Hepatocyte (in vitro differentiated cells): ENCODE results near the gene TPSG1. TPM values are rescaled to one million over a fixed set of nuclear protein-coding genes. Genes with fewer than 3 reads are reported as not detected.

Source experiments
- DNase-seq: peaks from one replicate; pipeline ENCODE4 v3.0.0-alpha.2; 2016; ENCODE audit warnings: low spot score
- H2AFZ ChIP-seq: fragments of 200-600 bp; sonication (generic); 2 replicates; pipeline ENCODE4 v1.6.0; 2016; ENCODE audit warnings: antibody characterized with exemption, mild to moderate bottlenecking
- H3K27ac ChIP-seq: fragments of 200-600 bp; sonication (generic); 2 replicates; pipeline ENCODE4 v1.5.1; 2016; ENCODE audit warnings: mild to moderate bottlenecking
- H3K27me3 ChIP-seq: fragments of 200-600 bp; sonication (generic); 2 replicates; pipeline ENCODE4 v1.6.1; 2016
- H3K36me3 ChIP-seq: fragments of 200-600 bp; sonication (generic); replicated peaks from 2 replicates; pipeline ENCODE4 v1.5.1; 2016; ENCODE audit warnings: low read depth; ENCODE audit not compliant: insufficient read depth
- H3K4me1 ChIP-seq: fragments of 200-600 bp; sonication (generic); 2 replicates; pipeline ENCODE4 v1.5.1; 2016; ENCODE audit warnings: mild to moderate bottlenecking, moderate library complexity; ENCODE audit not compliant: insufficient read depth
- H3K4me2 ChIP-seq: fragments of 200-600 bp; sonication (generic); 2 replicates; pipeline ENCODE4 v1.6.0; 2016
- H3K4me3 ChIP-seq: fragments of 200-600 bp; sonication (generic); 2 replicates; pipeline ENCODE4 v1.5.1; 2016; ENCODE audit warnings: mild to moderate bottlenecking
- H3K79me2 ChIP-seq: fragments of 200-600 bp; sonication (generic); 2 replicates; pipeline ENCODE4 v1.6.0; 2017; ENCODE audit warnings: mild to moderate bottlenecking
- H3K9me2 ChIP-seq: fragments of 200-600 bp; sonication (generic); replicated peaks from 2 replicates; pipeline ENCODE4 v1.6.0; 2017; ENCODE audit warnings: mild to moderate bottlenecking; ENCODE audit not compliant: insufficient read depth
- H3K9me3 ChIP-seq: fragments of 200-600 bp; sonication (generic); 2 replicates; pipeline ENCODE4 v1.5.1; 2016; ENCODE audit warnings: low read depth, mild to moderate bottlenecking
- H4K20me1 ChIP-seq: fragments of 200-600 bp; sonication (generic); 2 replicates; pipeline ENCODE4 v1.6.0; 2016; ENCODE audit warnings: mild to moderate bottlenecking; ENCODE audit not compliant: insufficient read depth, poor library complexity, severe bottlenecking
- EZH2 ChIP-seq: fragments of 200-600 bp; sonication (generic); IDR thresholded peaks from 2 replicates; pipeline ENCODE4 v1.6.1; 2016; ENCODE audit warnings: antibody characterized with exemption, mild to moderate bottlenecking, borderline replicate concordance
- EZH2phosphoT487 ChIP-seq: fragments of 200-600 bp; sonication (generic); IDR thresholded peaks from one replicate; pipeline ENCODE4 v1.6.1; 2018; ENCODE audit warnings: antibody characterized with exemption, mild to moderate bottlenecking, low read depth, moderate library complexity; ENCODE audit not compliant: unreplicated experiment, severe bottlenecking
- WGBS: methylation state at CpG from one replicate; pipeline ENCODE4 v1.1.6; 2016; ENCODE audit warnings: low lambda C conversion rate; ENCODE audit errors: missing lambda C conversion rate; 5-methylcytosine and 5-hydroxymethylcytosine counted together
- polyA plus RNA-seq: library from polyadenylated mRNA; unstranded; fragments of >200 nt; fragmentation: Nextera tagmentation; extraction: Ambion mirVana; gene quantifications from 2 replicates; pipeline ENCODE4 v1.2.1, GENCODE V29; 2016
- total RNA-seq: library from RNA; depleted of rRNA; stranded (reverse); fragments of >200 nt; gene quantifications from 2 replicates; pipeline ENCODE4 v1.2.3, GENCODE V29; 2014
- TF ChIP-seq, protein P1 (sequence below): fragments of 200-600 bp; sonication (generic); IDR thresholded peaks from 2 replicates; pipeline ENCODE4 v1.5.1; 2016; ENCODE audit warnings: antibody characterized with exemption, mild to moderate bottlenecking; ENCODE audit not compliant: poor library complexity

TPSG1 gene
- total and polyA plus RNA-seq, 2 experiments from 2014 or later: 0.67 to 2.0 TPM

DNA sequence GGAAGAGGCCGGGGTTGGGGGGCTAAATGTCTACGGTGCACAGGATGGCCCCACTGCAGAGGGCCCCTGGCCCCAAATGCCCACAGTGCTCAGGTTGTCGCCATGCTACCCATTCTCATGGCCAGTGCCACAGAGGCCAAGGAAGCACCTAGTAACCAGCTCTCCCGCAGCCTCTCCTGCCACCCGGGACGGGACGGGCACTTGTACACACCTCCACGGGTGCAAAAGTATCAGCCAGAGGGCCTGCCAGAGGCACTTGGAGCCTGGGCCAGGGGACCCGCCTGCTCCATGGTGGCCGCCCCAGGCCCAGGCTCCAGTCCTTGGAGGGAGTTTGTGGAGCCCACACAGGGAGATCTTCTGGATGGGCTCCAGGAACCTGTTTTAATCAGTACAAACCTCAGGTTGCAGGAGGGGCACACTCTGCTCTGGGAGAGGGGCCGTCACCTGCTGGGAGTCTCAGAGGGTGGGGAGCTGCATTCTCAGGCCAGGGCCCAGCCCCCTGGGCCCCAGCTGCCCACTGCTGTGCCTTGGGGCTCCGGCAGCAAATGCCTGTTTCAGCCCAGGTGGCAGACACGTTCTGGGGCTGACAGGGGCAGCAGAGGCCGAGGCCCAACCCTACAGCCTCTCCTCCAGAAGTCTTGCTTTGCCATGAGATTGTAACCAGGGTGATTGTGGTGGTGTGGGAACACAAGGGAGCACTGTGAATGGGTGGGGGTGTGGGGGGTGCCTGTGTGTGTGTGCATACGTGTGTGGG is 38.7 kb upstream of the TPSG1 start:
- no peaks in the 10 kb centered on the region for H3K36me3 ChIP-seq
- no peaks in the 10 kb centered on the region for H3K9me2 ChIP-seq
- H3K27ac ChIP-seq: no peak overlapping the region
- DNase-seq: no peak
- TF ChIP-seq EZH2: no peak
- H3K4me2 ChIP-seq: no peak overlapping the region
- no peaks in the 10 kb centered on the region for H3K4me1 ChIP-seq
- no peaks in the 10 kb centered on the region for H3K9me3 ChIP-seq
- no peak overlapping the region for H3K4me3 ChIP-seq
- 83% methylated on average over 15 of the region's 15 CpGs for WGBS
- H4K20me1 ChIP-seq: no peaks in the 10 kb centered on the region
- no peak overlapping the region for H2AFZ ChIP-seq
- H3K79me2 ChIP-seq: no peaks in the 10 kb centered on the region
- H3K27me3 ChIP-seq: peaks cover 8% of the 10 kb centered on the region

DNA sequence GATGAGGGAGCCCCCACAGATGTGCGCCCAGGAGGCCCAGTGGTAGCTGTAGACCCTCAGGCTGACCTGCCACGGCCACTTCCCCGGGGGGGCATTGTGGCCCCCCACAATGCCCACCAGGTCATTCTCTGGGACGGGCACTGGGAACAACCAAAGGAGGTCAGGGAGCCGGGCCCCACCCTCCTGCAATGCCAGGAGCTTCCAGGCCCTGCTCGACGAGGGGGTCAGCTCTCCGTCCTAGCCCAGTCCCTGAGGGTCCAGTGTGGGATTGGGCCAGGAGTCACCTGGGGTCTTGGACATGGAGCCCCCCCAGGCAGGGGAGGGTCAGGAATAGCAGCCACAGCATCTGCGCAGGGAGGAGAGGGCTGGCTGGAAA is 37.8 kb upstream of the TPSG1 start:
- no peaks in the 10 kb centered on the region for H3K4me1 ChIP-seq
- no peak overlapping the region for H2AFZ ChIP-seq
- H3K4me3 ChIP-seq: no peak overlapping the region
- DNase-seq: no peak
- WGBS: 94% methylated on average over 9 of the region's 9 CpGs
- no peak overlapping the region for H3K27ac ChIP-seq
- H3K27me3 ChIP-seq: peaks cover 8% of the 10 kb centered on the region
- no peaks in the 10 kb centered on the region for H3K36me3 ChIP-seq
- no peaks in the 10 kb centered on the region for H4K20me1 ChIP-seq
- no peaks in the 10 kb centered on the region for H3K9me3 ChIP-seq
- no peak overlapping the region for H3K4me2 ChIP-seq
- TF ChIP-seq EZH2 (no peak), EZH2phosphoT487 (no peak)
- TF ChIP-seq, protein P1, sequence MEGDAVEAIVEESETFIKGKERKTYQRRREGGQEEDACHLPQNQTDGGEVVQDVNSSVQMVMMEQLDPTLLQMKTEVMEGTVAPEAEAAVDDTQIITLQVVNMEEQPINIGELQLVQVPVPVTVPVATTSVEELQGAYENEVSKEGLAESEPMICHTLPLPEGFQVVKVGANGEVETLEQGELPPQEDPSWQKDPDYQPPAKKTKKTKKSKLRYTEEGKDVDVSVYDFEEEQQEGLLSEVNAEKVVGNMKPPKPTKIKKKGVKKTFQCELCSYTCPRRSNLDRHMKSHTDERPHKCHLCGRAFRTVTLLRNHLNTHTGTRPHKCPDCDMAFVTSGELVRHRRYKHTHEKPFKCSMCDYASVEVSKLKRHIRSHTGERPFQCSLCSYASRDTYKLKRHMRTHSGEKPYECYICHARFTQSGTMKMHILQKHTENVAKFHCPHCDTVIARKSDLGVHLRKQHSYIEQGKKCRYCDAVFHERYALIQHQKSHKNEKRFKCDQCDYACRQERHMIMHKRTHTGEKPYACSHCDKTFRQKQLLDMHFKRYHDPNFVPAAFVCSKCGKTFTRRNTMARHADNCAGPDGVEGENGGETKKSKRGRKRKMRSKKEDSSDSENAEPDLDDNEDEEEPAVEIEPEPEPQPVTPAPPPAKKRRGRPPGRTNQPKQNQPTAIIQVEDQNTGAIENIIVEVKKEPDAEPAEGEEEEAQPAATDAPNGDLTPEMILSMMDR: no peak
- no peaks in the 10 kb centered on the region for H3K79me2 ChIP-seq
- H3K9me2 ChIP-seq: no peaks in the 10 kb centered on the region

DNA sequence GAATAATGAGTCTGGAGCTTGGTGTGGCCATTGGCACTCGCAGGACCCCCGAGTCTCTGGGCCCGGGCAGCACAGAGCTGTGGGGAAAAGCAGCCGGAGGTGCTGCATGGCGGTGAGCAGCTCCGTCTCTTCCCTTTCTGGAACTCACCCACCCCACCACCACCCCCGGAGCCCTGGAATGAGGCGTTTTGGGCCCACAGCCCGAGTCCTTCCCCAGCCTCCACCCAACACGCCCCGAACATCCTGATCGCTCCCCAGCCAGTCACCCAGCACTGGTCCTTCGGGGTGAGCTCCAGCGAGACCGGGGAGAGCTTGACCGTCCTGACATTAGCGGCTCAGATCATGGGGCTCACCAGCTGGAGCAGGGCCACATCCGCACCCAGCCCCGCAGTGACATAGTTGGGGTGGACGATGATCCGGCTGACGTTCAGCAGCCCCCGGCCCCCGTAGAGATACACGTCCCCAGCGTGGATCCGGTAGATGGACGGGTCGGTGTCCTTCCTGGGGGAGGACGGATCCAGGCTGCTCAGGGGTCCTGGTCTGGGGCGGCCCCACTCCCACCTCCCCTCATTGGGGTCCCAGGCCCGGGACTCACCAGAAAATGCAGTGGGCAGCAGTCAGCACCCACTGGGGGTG is 37.3 kb upstream of the TPSG1 start:
- H3K9me3 ChIP-seq: no peaks in the 10 kb centered on the region
- no peaks in the 10 kb centered on the region for H3K4me1 ChIP-seq
- TF ChIP-seq EZH2phosphoT487: no peak
- TF ChIP-seq, protein P1: no peak
- TF ChIP-seq EZH2: no peak
- DNase-seq: no peak
- H3K9me2 ChIP-seq: no peaks in the 10 kb centered on the region
- no peak overlapping the region for H3K4me3 ChIP-seq
- peaks cover 8% of the 10 kb centered on the region for H3K27me3 ChIP-seq
- no peak overlapping the region for H3K27ac ChIP-seq
- H3K79me2 ChIP-seq: no peaks in the 10 kb centered on the region
- no peaks in the 10 kb centered on the region for H4K20me1 ChIP-seq
- H2AFZ ChIP-seq: no peak overlapping the region
- H3K36me3 ChIP-seq: no peaks in the 10 kb centered on the region
- no peak overlapping the region for H3K4me2 ChIP-seq
- WGBS: 94% methylated on average over 31 of the region's 32 CpGs

DNA sequence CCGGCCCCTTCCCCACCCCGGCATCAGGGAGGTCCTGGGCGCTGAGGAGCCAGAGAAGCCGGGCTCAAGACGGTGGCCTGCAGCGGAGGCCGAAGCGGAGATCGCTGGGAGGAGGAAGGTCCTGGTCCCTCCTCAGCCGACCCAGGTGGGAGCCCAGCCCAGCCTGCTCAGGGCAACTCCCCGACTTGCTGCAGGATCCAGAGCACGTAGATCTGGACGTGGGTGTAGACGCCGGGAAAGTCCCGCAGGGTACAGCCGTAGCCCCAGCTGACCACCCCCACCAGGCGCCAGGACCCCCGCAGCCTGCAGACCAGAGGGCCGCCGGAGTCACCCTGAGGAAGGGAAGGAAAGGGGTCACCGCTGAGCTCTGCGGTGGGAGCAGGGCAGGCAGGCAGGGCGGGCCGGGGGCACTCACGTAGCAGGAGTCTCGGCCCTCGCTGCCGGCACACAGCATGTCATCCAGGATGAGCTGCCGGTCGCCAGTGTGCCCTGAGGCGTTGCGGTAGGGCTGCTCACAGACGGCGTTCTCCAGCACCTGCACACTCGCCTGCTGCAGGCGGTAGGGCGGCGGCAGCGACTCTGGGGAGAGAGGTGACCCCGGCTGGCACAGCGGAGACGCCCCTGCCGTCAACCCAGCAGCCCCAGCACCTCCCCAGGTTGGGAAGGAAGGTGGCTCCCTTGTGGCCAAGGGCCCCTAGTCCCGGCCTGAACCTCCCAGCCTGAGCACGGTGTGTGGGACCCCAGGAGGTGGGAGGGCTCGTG is 36.2 kb upstream of the TPSG1 start:
- Histone ChIP-seq H3K9me3 (no peaks in the 10 kb centered on the region), H3K79me2 (no peaks in the 10 kb centered on the region), H3K4me3 (no peak overlapping the region), H4K20me1 (no peaks in the 10 kb centered on the region), H3K27me3 (peaks cover 8% of the 10 kb centered on the region), H3K9me2 (no peaks in the 10 kb centered on the region), H3K4me1 (no peaks in the 10 kb centered on the region), H3K36me3 (no peaks in the 10 kb centered on the region), H2AFZ (no peak overlapping the region), H3K27ac (no peak overlapping the region), H3K4me2 (no peak overlapping the region)
- 74% methylated on average over 34 of the region's 47 CpGs for WGBS
- DNase-seq: no peak
- TF ChIP-seq EZH2 (no peak), EZH2phosphoT487 (no peak)
- TF ChIP-seq, protein P1: no peak
